ENCODE measurements around the gene MYO3B. TPM values are rescaled to one million over a fixed set of nuclear protein-coding genes. Genes with fewer than 3 reads are reported as not detected.

The MYO3B gene
- total and polyA plus RNA-seq, 8 donors: 0.38 to 1.3 (median 0.52) TPM

DNA sequence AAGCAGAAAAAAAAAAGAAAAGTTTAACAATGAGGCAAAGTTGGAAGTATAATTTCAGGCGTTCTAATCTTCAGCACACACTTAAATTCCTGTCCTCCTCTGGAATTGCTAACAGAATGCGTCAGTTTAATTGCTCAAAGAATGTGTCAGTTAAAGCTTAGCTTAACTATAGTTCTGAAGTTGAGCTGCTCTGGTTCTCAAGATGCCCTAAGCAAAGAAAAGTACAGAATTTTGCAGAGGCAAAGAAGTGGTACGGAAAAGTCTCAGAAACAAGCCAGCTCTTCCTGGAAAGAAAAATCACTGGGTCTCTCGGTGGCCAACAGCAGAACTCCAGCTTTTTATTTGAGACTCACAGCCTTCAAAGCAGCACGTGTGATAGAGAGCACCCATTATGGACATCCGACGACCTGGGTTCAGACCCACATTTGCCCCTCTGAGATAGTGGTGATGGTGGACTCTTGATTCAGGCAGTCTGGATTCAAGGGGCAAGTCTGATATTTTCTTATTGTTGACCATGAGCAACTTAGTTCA is 22.2 kb upstream of the MYO3B start:
- no peaks in the 10 kb centered on the region for H3K4me1 ChIP-seq
- DNase-seq (no peak), FAIRE-seq (no peak), ATAC-seq (no peak)
- H3K27me3 ChIP-seq: no peaks in the 10 kb centered on the region
- WGBS, 2 donors: 33 to 43% methylated on average over 7 of the region's 7 CpGs
- H3K4me3 ChIP-seq: no peak overlapping the region
- H3K9me3 ChIP-seq: no peaks in the 10 kb centered on the region
- TF ChIP-seq, protein P1, sequence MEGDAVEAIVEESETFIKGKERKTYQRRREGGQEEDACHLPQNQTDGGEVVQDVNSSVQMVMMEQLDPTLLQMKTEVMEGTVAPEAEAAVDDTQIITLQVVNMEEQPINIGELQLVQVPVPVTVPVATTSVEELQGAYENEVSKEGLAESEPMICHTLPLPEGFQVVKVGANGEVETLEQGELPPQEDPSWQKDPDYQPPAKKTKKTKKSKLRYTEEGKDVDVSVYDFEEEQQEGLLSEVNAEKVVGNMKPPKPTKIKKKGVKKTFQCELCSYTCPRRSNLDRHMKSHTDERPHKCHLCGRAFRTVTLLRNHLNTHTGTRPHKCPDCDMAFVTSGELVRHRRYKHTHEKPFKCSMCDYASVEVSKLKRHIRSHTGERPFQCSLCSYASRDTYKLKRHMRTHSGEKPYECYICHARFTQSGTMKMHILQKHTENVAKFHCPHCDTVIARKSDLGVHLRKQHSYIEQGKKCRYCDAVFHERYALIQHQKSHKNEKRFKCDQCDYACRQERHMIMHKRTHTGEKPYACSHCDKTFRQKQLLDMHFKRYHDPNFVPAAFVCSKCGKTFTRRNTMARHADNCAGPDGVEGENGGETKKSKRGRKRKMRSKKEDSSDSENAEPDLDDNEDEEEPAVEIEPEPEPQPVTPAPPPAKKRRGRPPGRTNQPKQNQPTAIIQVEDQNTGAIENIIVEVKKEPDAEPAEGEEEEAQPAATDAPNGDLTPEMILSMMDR (IDR thresholded peaks at IDR 0.05): no peak
- H3K27ac ChIP-seq: no peak overlapping the region
- H3K36me3 ChIP-seq: no peaks in the 10 kb centered on the region
- intact Hi-C loops (cut with DNase I): no loop called here

DNA sequence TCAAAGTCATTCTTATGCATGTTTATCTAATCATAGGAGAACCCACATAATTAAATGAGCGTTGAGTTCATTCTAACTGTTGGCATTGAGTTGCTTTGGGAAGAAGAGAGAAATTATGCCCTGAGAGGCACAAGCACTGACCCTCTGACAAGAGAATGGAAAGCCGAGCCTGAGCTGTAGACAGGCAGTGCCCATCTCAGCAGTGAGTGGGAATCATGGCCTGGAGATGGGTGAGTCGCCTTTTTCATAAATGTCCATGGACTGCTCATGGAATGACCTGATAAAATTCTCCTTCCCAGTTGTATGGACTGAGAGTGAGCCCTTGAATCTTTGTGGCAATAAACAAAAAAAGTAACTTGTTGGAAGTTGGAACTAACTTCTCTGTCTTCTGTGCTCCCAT is 21.4 kb upstream of the MYO3B start:
- WGBS, 2 donors: 67 to 84% methylated on average over 3 of the region's 3 CpGs
- Histone ChIP-seq H3K4me1 (no peaks in the 10 kb centered on the region), H3K36me3 (no peaks in the 10 kb centered on the region), H3K9me3 (no peaks in the 10 kb centered on the region), H3K27ac (no peak overlapping the region), H3K4me3 (no peak overlapping the region), H3K27me3 (no peaks in the 10 kb centered on the region)
- TF ChIP-seq, protein P1 (IDR thresholded peaks at IDR 0.05): no peak
- DNase-seq (no peak), FAIRE-seq (no peak), ATAC-seq (no peak)
- intact Hi-C loops (cut with DNase I): no loop called here

DNA sequence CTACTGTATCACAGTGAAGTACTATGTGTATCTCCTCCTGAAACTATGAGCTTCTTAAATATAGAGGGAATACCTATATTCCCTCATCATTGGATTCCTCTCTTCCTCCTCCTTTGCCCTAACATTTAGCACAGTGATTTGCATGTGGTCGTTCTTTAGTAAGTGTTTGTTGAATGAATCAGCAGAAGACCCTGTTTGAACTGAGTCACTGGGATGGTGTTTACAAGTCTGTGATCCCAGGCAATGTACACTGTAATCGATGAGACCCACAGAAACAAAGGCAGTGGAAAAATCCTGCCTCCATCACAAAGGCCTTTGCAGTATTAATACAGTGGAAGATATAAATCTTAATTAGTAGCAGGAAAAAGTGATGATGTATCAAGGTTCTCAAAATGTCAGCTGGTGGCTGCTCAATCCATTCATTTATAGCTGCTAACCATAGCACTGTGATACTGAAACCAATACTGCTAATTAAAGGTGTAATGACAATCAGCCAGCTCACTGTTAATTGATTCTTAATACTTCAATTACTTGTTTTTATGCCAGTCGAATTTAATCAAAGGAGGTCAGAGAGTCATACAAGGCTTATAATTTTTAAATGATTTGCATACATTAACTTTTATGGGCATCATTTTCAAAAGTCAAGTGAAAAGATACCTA is 20.8 kb upstream of the MYO3B start:
- intact Hi-C loops (cut with DNase I): no loop called here
- ATAC-seq: no peak
- H3K9me3 ChIP-seq: no peaks in the 10 kb centered on the region
- TF ChIP-seq, protein P1 (IDR thresholded peaks at IDR 0.05): no peak
- no peak overlapping the region for H3K4me3 ChIP-seq
- no peaks in the 10 kb centered on the region for H3K36me3 ChIP-seq
- WGBS, 2 donors: 46 to 52% methylated on average over 3 of the region's 3 CpGs
- no peak overlapping the region for H3K27ac ChIP-seq
- DNase-seq: no peak
- no peak for FAIRE-seq
- no peaks in the 10 kb centered on the region for H3K27me3 ChIP-seq
- no peaks in the 10 kb centered on the region for H3K4me1 ChIP-seq

DNA sequence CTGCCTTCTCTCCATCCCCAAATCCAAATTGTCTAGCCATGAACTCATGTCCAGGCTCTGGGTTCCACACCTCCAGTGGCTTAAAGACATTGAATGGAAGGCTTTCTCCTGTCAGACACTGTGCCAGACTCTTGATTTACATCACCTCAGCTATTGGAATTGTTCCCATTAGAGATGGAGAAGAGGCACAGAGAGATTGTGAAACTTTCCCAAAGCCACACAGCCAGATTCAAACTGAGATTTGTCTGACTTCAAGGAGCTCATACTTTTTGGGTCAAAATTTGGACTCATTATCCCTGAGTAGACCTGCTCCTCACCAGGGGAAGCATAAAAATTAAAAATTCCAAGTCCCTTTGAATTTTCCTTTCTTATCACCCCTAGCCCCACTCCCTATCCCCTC is 18.9 kb upstream of the MYO3B start:
- Histone ChIP-seq H3K27ac (no peak overlapping the region), H3K36me3 (no peaks in the 10 kb centered on the region), H3K9me3 (no peaks in the 10 kb centered on the region), H3K27me3 (no peaks in the 10 kb centered on the region), H3K4me1 (no peaks in the 10 kb centered on the region), H3K4me3 (no peak overlapping the region)
- ATAC-seq (no peak), DNase-seq (no peak), FAIRE-seq (no peak)
- TF ChIP-seq, protein P1 (IDR thresholded peaks at IDR 0.05): no peak
- intact Hi-C loops (cut with DNase I): no loop called here

DNA sequence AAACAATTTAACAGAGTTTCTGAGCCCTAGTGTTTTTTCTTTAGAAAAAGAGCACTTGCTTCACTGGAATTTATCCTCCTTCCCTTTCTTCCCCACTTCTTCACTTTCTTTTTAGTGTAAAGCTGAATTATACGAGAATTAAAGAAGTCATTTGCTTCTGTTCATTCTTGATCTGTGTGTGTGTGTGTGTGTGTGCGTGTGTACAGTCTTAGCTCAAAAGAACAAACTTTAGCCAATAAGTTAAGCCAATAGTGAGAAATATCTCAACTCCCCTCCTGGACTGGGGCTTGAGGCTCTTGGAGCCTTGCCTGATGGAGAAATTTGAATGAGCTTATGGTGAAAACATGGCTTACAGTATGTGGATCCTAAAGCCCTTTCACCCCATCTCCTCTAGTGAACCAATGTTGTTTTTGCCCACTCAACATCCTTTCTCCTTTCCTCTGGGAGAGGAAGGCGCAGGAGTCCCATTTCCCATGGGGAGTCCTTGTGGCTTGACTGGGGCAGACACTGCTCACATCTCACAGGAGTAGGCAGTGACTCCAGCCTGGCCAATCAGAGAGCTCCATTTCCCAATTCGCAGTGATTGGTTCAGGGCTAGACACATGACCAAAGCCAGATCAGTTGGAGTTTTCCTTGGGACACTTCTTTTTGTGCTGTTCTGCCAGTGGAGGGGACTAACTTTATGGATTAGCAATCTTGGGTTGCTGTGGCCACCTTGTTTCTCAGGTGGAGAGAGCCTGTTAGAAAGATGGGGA is 16.3 kb upstream of the MYO3B start:
- H3K27ac ChIP-seq: no peak overlapping the region
- H3K9me3 ChIP-seq: no peaks in the 10 kb centered on the region
- no peak for ATAC-seq
- H3K27me3 ChIP-seq: no peaks in the 10 kb centered on the region
- H3K4me3 ChIP-seq: no peak overlapping the region
- 80 to 89% methylated on average over 4 of the region's 4 CpGs for WGBS, 2 donors
- no peak for DNase-seq
- no peaks in the 10 kb centered on the region for H3K36me3 ChIP-seq
- intact Hi-C loops (cut with DNase I): no loop called here
- FAIRE-seq: no peak
- TF ChIP-seq, protein P1 (IDR thresholded peaks at IDR 0.05): no peak
- H3K4me1 ChIP-seq: no peaks in the 10 kb centered on the region

Measured in pancreas (tissue), 10 donors.